Transverse colon (tissue), 4 donors: ENCODE measurements around the gene BUD13. TPM values are rescaled to one million over a fixed set of nuclear protein-coding genes. Genes with fewer than 3 reads are reported as not detected.

ENCODE experiments used
- DNase-seq: peaks from one replicate; pipeline ENCODE4 v3.0.0-alpha.2; 2019
- H3K27ac ChIP-seq, 4 donors: fragments of 200-600 bp; sonication (generic); 2 replicates each; pipeline ENCODE4 v1.5.1; 2016 to 2018; ENCODE audit warnings: inconsistent platforms in 4 of 4
- H3K27me3 ChIP-seq: fragments of 200-600 bp; sonication (generic); 2 replicates; pipeline ENCODE4 v1.5.1; 2017; ENCODE audit warnings: inconsistent platforms
- H3K36me3 ChIP-seq, 4 donors: fragments of 200-600 bp; sonication (generic); 2 replicates each; pipeline ENCODE4 v1.5.1; 2017 to 2019; ENCODE audit warnings: inconsistent platforms in 4 of 4
- H3K4me1 ChIP-seq, 4 donors: fragments of 200-600 bp; sonication (generic); 2 replicates each; pipeline ENCODE4 v1.5.1; 2017 to 2020; ENCODE audit warnings: inconsistent platforms in 4 of 4
- H3K4me3 ChIP-seq, 4 donors: fragments of 200-600 bp; sonication (generic); 1 replicate in 1 of 4; 2 replicates in 3 of 4; pipeline versions ENCODE4 v1.5.1 to v1.6.1; 2017 to 2019; ENCODE audit warnings: inconsistent platforms in 4 of 4
- H3K9me3 ChIP-seq, 2 donors: fragments of 200-600 bp; sonication (generic); 2 replicates each; pipeline ENCODE4 v1.5.1; 2017 to 2019; ENCODE audit warnings: inconsistent platforms in 2 of 2
- EP300 ChIP-seq: sonication (generic); formaldehyde crosslinking; IDR thresholded peaks from one replicate; pipeline ENCODE4 v1.6.1; 2017; ENCODE audit warnings: antibody characterized with exemption, low read depth
- POLR2A ChIP-seq: fragments of 450-650 bp; IDR thresholded peaks from one replicate; pipeline ENCODE4 v1.6.1; 2016; ENCODE audit warnings: antibody characterized with exemption, mild to moderate bottlenecking, moderate library complexity
- POLR2AphosphoS5 ChIP-seq, 3 donors: sonication (generic); formaldehyde crosslinking; IDR thresholded peaks; one replicate each; pipeline ENCODE4 v1.6.1; 2016; ENCODE audit warnings: antibody characterized with exemption in 3 of 3
- WGBS, 2 donors: methylation state at CpG; one replicate each; pipeline ENCODE4 v1.1.5; 2018; ENCODE audit warnings: low coverage in 1 of 2; 5-methylcytosine and 5-hydroxymethylcytosine counted together
- in situ Hi-C, 4 donors: fragments of 200-750 bp; cut with MboI; loops; one replicate each; pipeline versions ENCODE4 v1.15.0 to v1.15.1; 2017; ENCODE audit warnings: low sequenced_read_pairs in 3 of 4, low pct_ligation_motif_present in 1 of 4, low pct_unique_long_range_greater_than_20kb in 1 of 4
- intact Hi-C: fragments of 100-400 bp; cut with DNase I; formaldehyde crosslinking; loops from one replicate; pipeline ENCODE4 v1.15.1; 2023; ENCODE audit warnings: low total_unique reads
- total RNA-seq, 4 donors: library from RNA; depleted of rRNA; stranded (reverse); fragments of >200 nt; gene quantifications; one replicate each; pipeline ENCODE4 v1.1.0, GENCODE V29; 2016
- TF ChIP-seq, protein P1 (sequence below), 5 experiments: fragments of 200-600 bp in 3 of 5; fragments of 450-650 bp in 2 of 5; sonication (generic) in 3 of 5; IDR thresholded peaks; 1 replicate in 2 of 5; 2 replicates in 3 of 5; pipeline ENCODE4 v1.5.1; 2016 to 2017; ENCODE audit warnings: antibody characterized with exemption in 5 of 5, inconsistent platforms in 3 of 5, mild to moderate bottlenecking in 2 of 5, moderate library complexity in 1 of 5

The BUD13 gene
- total RNA-seq, 4 donors from 2014 or later: 6.7 to 21.9 (median 14.0) TPM

GRCh38 chr11:116730601-116731000, 42.2 kb downstream of the BUD13 start:
- Histone ChIP-seq H3K9me3 (no peaks in the 10 kb centered on the region), H3K27me3 (peaks cover 9% of the 10 kb centered on the region), H3K4me3 (no peak overlapping the region), H3K4me1 (peaks cover 0 to 7% (median 5%) of the 10 kb centered on the region in 4 donors), H3K36me3 (no peaks in the 10 kb centered on the region), H3K27ac (no peak overlapping the region)
- TF ChIP-seq, protein P1, sequence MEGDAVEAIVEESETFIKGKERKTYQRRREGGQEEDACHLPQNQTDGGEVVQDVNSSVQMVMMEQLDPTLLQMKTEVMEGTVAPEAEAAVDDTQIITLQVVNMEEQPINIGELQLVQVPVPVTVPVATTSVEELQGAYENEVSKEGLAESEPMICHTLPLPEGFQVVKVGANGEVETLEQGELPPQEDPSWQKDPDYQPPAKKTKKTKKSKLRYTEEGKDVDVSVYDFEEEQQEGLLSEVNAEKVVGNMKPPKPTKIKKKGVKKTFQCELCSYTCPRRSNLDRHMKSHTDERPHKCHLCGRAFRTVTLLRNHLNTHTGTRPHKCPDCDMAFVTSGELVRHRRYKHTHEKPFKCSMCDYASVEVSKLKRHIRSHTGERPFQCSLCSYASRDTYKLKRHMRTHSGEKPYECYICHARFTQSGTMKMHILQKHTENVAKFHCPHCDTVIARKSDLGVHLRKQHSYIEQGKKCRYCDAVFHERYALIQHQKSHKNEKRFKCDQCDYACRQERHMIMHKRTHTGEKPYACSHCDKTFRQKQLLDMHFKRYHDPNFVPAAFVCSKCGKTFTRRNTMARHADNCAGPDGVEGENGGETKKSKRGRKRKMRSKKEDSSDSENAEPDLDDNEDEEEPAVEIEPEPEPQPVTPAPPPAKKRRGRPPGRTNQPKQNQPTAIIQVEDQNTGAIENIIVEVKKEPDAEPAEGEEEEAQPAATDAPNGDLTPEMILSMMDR (IDR thresholded peaks at IDR 0.05): no peak
- TF ChIP-seq POLR2AphosphoS5 (IDR thresholded peaks at IDR 0.05) (no peak), EP300 (no peak)
- 20 to 45% methylated on average over 1 to 6 of the region's 6 CpGs for WGBS, 2 donors
- in situ Hi-C loops: no loop called here
- intact Hi-C loops: no loop called here
- DNase-seq: no peak

DNA sequence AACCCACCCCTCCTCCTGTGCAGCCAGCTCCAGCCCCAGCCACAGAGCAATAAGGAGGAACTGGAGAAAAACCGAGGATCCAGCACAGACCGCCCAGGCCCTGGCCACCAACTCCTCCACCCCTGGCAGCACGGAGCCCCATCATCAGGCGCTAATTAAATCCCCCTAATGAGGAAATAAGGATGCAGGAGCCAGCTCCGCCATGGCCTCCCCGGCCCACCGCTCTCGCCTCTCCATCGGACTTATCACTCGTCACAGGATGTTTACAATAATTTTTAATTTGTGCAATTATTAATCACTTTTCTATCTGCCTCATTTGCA, 42.6 kb downstream of the BUD13 start:
- Histone ChIP-seq H3K4me1 (peaks cover 0 to 7% (median 5%) of the 10 kb centered on the region in 4 donors), H3K4me3 (no peak overlapping the region), H3K27me3 (peaks cover 11% of the 10 kb centered on the region), H3K36me3 (no peaks in the 10 kb centered on the region), H3K27ac (no peak overlapping the region), H3K9me3 (no peaks in the 10 kb centered on the region)
- no peak for DNase-seq
- in situ Hi-C loops (no loop called here), intact Hi-C loops (no loop called here)
- TF ChIP-seq, protein P1 (IDR thresholded peaks at IDR 0.05): no peak
- TF ChIP-seq EP300: no peak
- no peak for TF ChIP-seq POLR2AphosphoS5 (IDR thresholded peaks at IDR 0.05)
- TF ChIP-seq POLR2A: no peak
- 68 to 75% methylated on average over 8 to 10 of the region's 10 CpGs for WGBS, 2 donors

DNA sequence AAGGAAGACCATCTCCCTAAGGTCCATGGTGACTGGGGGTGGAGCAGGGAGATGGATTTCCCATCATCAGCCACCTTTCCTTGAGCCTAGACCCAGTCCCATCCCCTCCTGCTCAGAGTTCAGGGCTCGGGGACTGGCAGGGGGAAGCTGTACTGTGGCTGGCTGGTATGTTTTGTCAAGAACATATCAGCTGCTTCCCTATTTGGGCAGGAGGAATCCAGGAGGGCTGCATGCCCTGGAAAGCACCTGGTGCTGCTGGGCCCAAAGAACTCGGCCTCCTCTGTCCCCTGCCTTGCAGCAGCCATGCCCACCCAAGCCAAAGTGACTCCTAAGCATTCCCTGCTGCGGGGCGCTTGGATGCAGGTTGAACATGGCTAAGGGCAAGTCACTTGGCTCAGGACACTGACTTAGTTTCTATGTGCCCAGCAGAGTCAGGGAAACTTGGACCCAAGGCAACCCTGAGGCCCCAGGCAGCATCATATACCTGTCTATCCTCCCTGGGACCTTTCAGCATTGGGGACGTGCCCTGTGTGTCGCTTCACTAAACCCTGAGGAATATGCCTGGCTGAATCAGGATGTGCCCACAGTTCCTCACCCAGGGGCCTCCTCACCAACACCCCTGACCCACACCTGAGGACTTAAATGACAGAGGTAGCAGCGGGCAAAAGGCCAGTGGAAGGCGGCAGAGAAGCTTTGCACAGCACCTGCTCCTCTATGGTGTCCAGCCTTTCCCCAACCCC, 43.1 kb downstream of the BUD13 start:
- no peak overlapping the region for H3K4me3 ChIP-seq
- 89% methylated on average over 7 of the region's 8 CpGs; no CpG with 5 or more reads in 1 of the 2 donors for WGBS, 2 donors
- H3K27ac ChIP-seq: no peak overlapping the region
- in situ Hi-C loops: no loop called here
- H3K9me3 ChIP-seq: no peaks in the 10 kb centered on the region
- no peak for TF ChIP-seq POLR2AphosphoS5 (IDR thresholded peaks at IDR 0.05)
- TF ChIP-seq, protein P1 (IDR thresholded peaks at IDR 0.05): no peak
- TF ChIP-seq EP300: no peak
- no peak for TF ChIP-seq POLR2A
- H3K4me1 ChIP-seq: peaks cover 0 to 7% (median 5%) of the 10 kb centered on the region in 4 donors
- H3K36me3 ChIP-seq: no peaks in the 10 kb centered on the region
- DNase-seq: no peak
- intact Hi-C loops: no loop called here
- peaks cover 11% of the 10 kb centered on the region for H3K27me3 ChIP-seq

GRCh38 chr11:116727990-116728389, 44.8 kb downstream of the BUD13 start:
- no peak overlapping the region for H3K4me3 ChIP-seq
- 66 to 83% methylated on average over 4 to 6 of the region's 6 CpGs for WGBS, 2 donors
- H3K36me3 ChIP-seq: no peaks in the 10 kb centered on the region
- H3K27me3 ChIP-seq: peaks cover 11% of the 10 kb centered on the region
- no peak for DNase-seq
- intact Hi-C loops (no loop called here), in situ Hi-C loops (no loop called here)
- TF ChIP-seq POLR2AphosphoS5 (IDR thresholded peaks at IDR 0.05) (no peak), POLR2A (no peak), EP300 (no peak)
- TF ChIP-seq, protein P1 (IDR thresholded peaks at IDR 0.05): no peak
- no peak overlapping the region for H3K27ac ChIP-seq
- no peaks in the 10 kb centered on the region for H3K9me3 ChIP-seq
- H3K4me1 ChIP-seq: peaks cover 0 to 7% (median 5%) of the 10 kb centered on the region in 4 donors
